Transverse colon (tissue), 4 donors: ENCODE measurements around the gene RAB3C. TPM values are rescaled to one million over a fixed set of nuclear protein-coding genes. Genes with fewer than 3 reads are reported as not detected.

Experiments used
- DNase-seq: peaks from one replicate; pipeline ENCODE4 v3.0.0-alpha.2; 2019
- H3K27ac ChIP-seq, 4 donors: fragments of 200-600 bp; sonication (generic); 2 replicates each; pipeline ENCODE4 v1.5.1; 2016 to 2018; ENCODE audit warnings: inconsistent platforms in 4 of 4
- H3K27me3 ChIP-seq: fragments of 200-600 bp; sonication (generic); 2 replicates; pipeline ENCODE4 v1.5.1; 2017; ENCODE audit warnings: inconsistent platforms
- H3K36me3 ChIP-seq, 4 donors: fragments of 200-600 bp; sonication (generic); 2 replicates each; pipeline ENCODE4 v1.5.1; 2017 to 2019; ENCODE audit warnings: inconsistent platforms in 4 of 4
- H3K4me1 ChIP-seq, 4 donors: fragments of 200-600 bp; sonication (generic); 2 replicates each; pipeline ENCODE4 v1.5.1; 2017 to 2020; ENCODE audit warnings: inconsistent platforms in 4 of 4
- H3K4me3 ChIP-seq, 4 donors: fragments of 200-600 bp; sonication (generic); 1 replicate in 1 of 4; 2 replicates in 3 of 4; pipeline versions ENCODE4 v1.5.1 to v1.6.1; 2017 to 2019; ENCODE audit warnings: inconsistent platforms in 4 of 4
- H3K9me3 ChIP-seq, 2 donors: fragments of 200-600 bp; sonication (generic); 2 replicates each; pipeline ENCODE4 v1.5.1; 2017 to 2019; ENCODE audit warnings: inconsistent platforms in 2 of 2
- EP300 ChIP-seq: sonication (generic); formaldehyde crosslinking; IDR thresholded peaks from one replicate; pipeline ENCODE4 v1.6.1; 2017; ENCODE audit warnings: antibody characterized with exemption, low read depth
- POLR2A ChIP-seq: fragments of 450-650 bp; IDR thresholded peaks from one replicate; pipeline ENCODE4 v1.6.1; 2016; ENCODE audit warnings: antibody characterized with exemption, mild to moderate bottlenecking, moderate library complexity
- POLR2AphosphoS5 ChIP-seq, 3 donors: sonication (generic); formaldehyde crosslinking; IDR thresholded peaks; one replicate each; pipeline ENCODE4 v1.6.1; 2016; ENCODE audit warnings: antibody characterized with exemption in 3 of 3
- WGBS, 2 donors: methylation state at CpG; one replicate each; pipeline ENCODE4 v1.1.5; 2018; ENCODE audit warnings: low coverage in 1 of 2; 5-methylcytosine and 5-hydroxymethylcytosine counted together
- in situ Hi-C, 4 donors: fragments of 200-750 bp; cut with MboI; loops; one replicate each; pipeline versions ENCODE4 v1.15.0 to v1.15.1; 2017; ENCODE audit warnings: low sequenced_read_pairs in 3 of 4, low pct_ligation_motif_present in 1 of 4, low pct_unique_long_range_greater_than_20kb in 1 of 4
- intact Hi-C: fragments of 100-400 bp; cut with DNase I; formaldehyde crosslinking; loops from one replicate; pipeline ENCODE4 v1.15.1; 2023; ENCODE audit warnings: low total_unique reads
- total RNA-seq, 4 donors: library from RNA; depleted of rRNA; stranded (reverse); fragments of >200 nt; gene quantifications; one replicate each; pipeline ENCODE4 v1.1.0, GENCODE V29; 2016
- TF ChIP-seq, protein P1 (sequence below), 5 experiments: fragments of 200-600 bp in 3 of 5; fragments of 450-650 bp in 2 of 5; sonication (generic) in 3 of 5; IDR thresholded peaks; 1 replicate in 2 of 5; 2 replicates in 3 of 5; pipeline ENCODE4 v1.5.1; 2016 to 2017; ENCODE audit warnings: antibody characterized with exemption in 5 of 5, inconsistent platforms in 3 of 5, mild to moderate bottlenecking in 2 of 5, moderate library complexity in 1 of 5

Gene RAB3C
- total RNA-seq, 4 donors from 2014 or later: 0.20 to 0.75 (median 0.51) TPM

DNA sequence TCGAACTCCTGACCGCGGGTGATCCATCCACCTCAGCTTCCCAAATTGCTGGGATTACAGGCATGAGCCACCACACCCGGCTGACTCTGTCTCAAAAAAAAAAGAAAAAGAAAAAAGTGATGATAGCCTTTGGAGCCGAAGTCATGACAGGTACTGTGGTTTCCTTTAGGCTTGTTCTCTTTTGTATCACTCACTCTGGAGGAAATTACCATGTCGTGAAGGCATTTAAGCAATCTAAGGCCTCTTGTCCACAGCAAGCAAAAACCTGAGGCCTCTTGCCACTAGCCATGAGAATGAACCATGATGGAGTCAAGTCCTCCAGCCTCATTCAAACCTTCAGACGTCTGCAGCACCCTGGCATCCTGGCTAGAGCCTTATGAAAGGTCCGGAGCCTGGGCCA lies 286.1 kb downstream of the RAB3C start:
- H3K27ac ChIP-seq: no peak overlapping the region
- TF ChIP-seq POLR2AphosphoS5 (IDR thresholded peaks at IDR 0.05) (no peak), EP300 (no peak), POLR2A (no peak)
- TF ChIP-seq, protein P1, sequence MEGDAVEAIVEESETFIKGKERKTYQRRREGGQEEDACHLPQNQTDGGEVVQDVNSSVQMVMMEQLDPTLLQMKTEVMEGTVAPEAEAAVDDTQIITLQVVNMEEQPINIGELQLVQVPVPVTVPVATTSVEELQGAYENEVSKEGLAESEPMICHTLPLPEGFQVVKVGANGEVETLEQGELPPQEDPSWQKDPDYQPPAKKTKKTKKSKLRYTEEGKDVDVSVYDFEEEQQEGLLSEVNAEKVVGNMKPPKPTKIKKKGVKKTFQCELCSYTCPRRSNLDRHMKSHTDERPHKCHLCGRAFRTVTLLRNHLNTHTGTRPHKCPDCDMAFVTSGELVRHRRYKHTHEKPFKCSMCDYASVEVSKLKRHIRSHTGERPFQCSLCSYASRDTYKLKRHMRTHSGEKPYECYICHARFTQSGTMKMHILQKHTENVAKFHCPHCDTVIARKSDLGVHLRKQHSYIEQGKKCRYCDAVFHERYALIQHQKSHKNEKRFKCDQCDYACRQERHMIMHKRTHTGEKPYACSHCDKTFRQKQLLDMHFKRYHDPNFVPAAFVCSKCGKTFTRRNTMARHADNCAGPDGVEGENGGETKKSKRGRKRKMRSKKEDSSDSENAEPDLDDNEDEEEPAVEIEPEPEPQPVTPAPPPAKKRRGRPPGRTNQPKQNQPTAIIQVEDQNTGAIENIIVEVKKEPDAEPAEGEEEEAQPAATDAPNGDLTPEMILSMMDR (IDR thresholded peaks at IDR 0.05): no peak
- no peaks in the 10 kb centered on the region for H3K4me1 ChIP-seq
- no peaks in the 10 kb centered on the region for H3K9me3 ChIP-seq
- 48 to 55% methylated on average over 3 to 8 of the region's 8 CpGs for WGBS, 2 donors
- H3K27me3 ChIP-seq: no peaks in the 10 kb centered on the region
- in situ Hi-C loops: no loop called here
- H3K36me3 ChIP-seq: no peaks in the 10 kb centered on the region
- no peak for DNase-seq
- no peak overlapping the region for H3K4me3 ChIP-seq
- intact Hi-C loops: no loop called here

DNA sequence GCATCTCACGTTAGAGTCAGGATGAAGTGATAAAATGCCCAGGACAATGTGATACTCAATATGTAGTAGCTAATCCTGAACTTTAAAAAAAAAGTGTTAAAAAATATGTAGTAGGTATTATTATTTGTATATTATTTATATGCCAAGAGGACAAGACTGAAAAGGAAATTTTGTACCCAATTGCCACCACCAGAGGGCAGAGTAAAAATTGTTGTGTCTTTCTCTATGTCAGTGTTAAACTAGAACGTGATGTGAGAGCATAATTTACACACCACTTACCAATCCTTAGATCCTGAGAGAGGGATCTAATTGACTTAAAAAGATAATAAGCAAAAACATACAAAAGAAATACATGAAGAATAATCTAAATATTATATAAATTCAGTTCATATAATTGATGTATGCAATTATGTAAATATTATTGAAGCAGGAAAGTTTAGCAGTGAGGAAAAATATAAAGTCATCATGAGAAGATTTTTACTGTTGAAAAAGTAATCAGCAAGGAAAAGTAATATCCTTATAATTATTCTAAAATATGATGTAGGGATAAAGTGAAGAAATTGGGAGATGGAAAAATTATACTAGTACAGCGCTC lies 288.9 kb downstream of the RAB3C start:
- Histone ChIP-seq H3K27ac (no peak overlapping the region), H3K4me3 (no peak overlapping the region), H3K36me3 (no peaks in the 10 kb centered on the region), H3K9me3 (no peaks in the 10 kb centered on the region), H3K27me3 (no peaks in the 10 kb centered on the region), H3K4me1 (no peaks in the 10 kb centered on the region)
- intact Hi-C loops: no loop called here
- no peak for TF ChIP-seq POLR2A
- TF ChIP-seq, protein P1 (IDR thresholded peaks at IDR 0.05): peak; percentile 44 to 65 (median 60)
- TF ChIP-seq EP300: no peak
- TF ChIP-seq POLR2AphosphoS5 (IDR thresholded peaks at IDR 0.05): no peak
- DNase-seq: no peak
- WGBS, 2 donors: 44 to 53% methylated on average over 3 of the region's 3 CpGs
- in situ Hi-C loops: no loop called here

DNA sequence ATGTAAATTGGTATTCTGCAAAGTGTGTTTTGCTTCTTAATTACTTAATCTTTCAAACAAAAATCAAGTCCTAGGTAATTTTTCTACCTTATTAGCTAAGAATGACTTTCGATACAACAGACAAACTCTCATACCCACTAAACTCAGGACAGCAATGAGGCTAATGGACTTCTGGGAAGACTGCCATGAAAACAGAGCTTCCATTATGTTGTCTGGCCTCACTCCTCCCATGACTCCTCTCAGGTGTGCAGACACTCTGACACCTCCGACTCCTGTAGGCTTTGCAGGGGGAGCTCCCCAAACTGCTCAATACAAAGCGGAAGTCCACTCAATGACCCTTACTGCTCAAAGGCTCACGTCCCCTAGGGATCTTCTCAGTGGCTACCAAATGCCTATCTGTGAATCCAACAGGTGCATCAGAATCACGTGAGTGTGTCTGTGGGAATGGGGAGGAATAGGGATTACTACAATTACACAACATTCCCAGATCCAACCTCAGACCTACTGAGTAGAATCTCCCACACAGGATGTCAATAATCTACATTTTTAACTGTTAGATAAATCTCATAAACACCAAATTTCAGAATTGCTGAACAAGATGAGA lies 289.9 kb downstream of the RAB3C start:
- H3K4me3 ChIP-seq: no peak overlapping the region
- whole genome bisulfite sequencing, 2 donors: 74 to 83% methylated on average over 1 to 5 of the region's 5 CpGs
- no peaks in the 10 kb centered on the region for H3K9me3 ChIP-seq
- no peaks in the 10 kb centered on the region for H3K4me1 ChIP-seq
- intact Hi-C loops: no loop called here
- TF ChIP-seq POLR2A: no peak
- no peak for DNase-seq
- no peaks in the 10 kb centered on the region for H3K27me3 ChIP-seq
- no peak overlapping the region for H3K27ac ChIP-seq
- in situ Hi-C loops: no loop called here
- H3K36me3 ChIP-seq: no peaks in the 10 kb centered on the region

DNA sequence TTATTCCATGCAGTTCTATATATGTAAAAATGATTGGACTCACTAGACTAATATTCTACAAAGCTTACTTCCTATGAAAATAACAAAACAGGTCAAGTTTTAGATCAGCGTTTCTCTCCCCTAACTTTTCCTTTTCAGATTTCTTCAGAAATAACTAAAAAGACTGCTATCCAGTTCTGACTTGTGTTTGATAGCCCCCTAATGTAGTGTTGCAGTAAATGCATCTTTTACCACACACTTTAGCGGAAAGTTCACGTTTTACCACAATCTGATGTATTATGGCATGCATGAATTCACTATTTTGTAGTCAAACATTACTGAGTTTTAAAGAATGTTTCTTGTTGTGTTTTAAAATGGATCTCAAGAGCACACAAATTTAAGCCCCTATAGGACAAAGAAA lies 292.7 kb downstream of the RAB3C start:
- H3K4me1 ChIP-seq: no peaks in the 10 kb centered on the region
- 79 to 80% methylated on average over 3 of the region's 3 CpGs for WGBS, 2 donors
- intact Hi-C loops: no loop called here
- no peak for DNase-seq
- in situ Hi-C loops: loop anchor here in 3 of 4 donors (25.0 kb wide), 3 partner anchors 137 to 912 kb away; no protein-coding TSS in a partner anchor
- H3K9me3 ChIP-seq: no peaks in the 10 kb centered on the region
- H3K36me3 ChIP-seq: no peaks in the 10 kb centered on the region
- no peaks in the 10 kb centered on the region for H3K27me3 ChIP-seq
- H3K27ac ChIP-seq: no peak overlapping the region
- no peak overlapping the region for H3K4me3 ChIP-seq
- TF ChIP-seq POLR2AphosphoS5 (IDR thresholded peaks at IDR 0.05) (no peak), POLR2A (no peak), EP300 (no peak)
- TF ChIP-seq, protein P1 (IDR thresholded peaks at IDR 0.05): no peak
